ENCODE results near the gene FMNL2. TPM values are rescaled to one million over a fixed set of nuclear protein-coding genes. Genes with fewer than 3 reads are reported as not detected.
A peak's percentile ranks its signal among the peaks of the same experiment; 100 is the strongest.

The FMNL2 gene
- total and polyA plus RNA-seq, 2 of the 4 experiments (the other 2 are of a cell fraction) = 10.9 to 11.4 TPM

GRCh38 chr2:152513681-152514080 is 178.7 kb downstream of the FMNL2 start:
- no peak overlapping the region for H2BK5ac ChIP-seq (ENCODE audit: low read depth, low read length, poor library complexity, severe bottlenecking)
- intact Hi-C loops (cut with micrococcal nuclease) (no loop called here), in situ Hi-C loops (cut with MboI; ENCODE audit: low sequenced_read_pairs) (no loop called here), dilution Hi-C loops (cut with HindIII; ENCODE audit: low sequenced_read_pairs, unreplicated experiment) (no loop called here)
- no peaks in the 10 kb centered on the region for H3K36me3 ChIP-seq (ENCODE audit: control insufficient read depth, insufficient read depth, low read length)
- H2BK15ac ChIP-seq (ENCODE audit: low read depth, low read length) = no peak overlapping the region
- H4K20me1 ChIP-seq (ENCODE audit: insufficient read depth, low read length) = 0 out of 2 replicates have a peak, but pooled peaks cover 2% of the 10 kb centered on the region
- no peak overlapping the region for H2AK9ac ChIP-seq (replicated peaks; ENCODE audit: low read depth, low read length, poor library complexity)
- H3K4me3 ChIP-seq (ENCODE audit: insufficient read depth, low read depth, low read length) = no peak overlapping the region
- H3K23ac ChIP-seq (ENCODE audit: low read depth, low read length) = no peak overlapping the region
- no peak overlapping the region for H3K14ac ChIP-seq (replicated peaks; ENCODE audit: low read depth, low read length)
- ChIA-PET CTCF (interaction anchor here (0.6 kb wide), 1 partner anchor 133 kb away, joined by 5 read pairs; no protein-coding TSS in a partner anchor), POLR2A (ENCODE audit: unreplicated experiment) (no interaction called here)
- H3K27me3 ChIP-seq (ENCODE audit: control insufficient read depth, insufficient read depth, low read length) = no peaks in the 10 kb centered on the region
- no peak overlapping the region for H4K5ac ChIP-seq (ENCODE audit: low read depth, low read length)
- no peak overlapping the region for H3K4ac ChIP-seq (ENCODE audit: low read depth, low read length)
- H2AFZ ChIP-seq (replicated peaks; ENCODE audit: low read length, poor library complexity) = no peak overlapping the region
- no peak overlapping the region for H3K56ac ChIP-seq (ENCODE audit: extremely low read depth, insufficient read depth, low read length)
- peaks cover 3% of the 10 kb centered on the region for H3K4me1 ChIP-seq (ENCODE audit: control insufficient read depth, insufficient read depth, low read length)
- no peak for TF ChIP-seq RAD21 (IDR thresholded peaks at IDR 0.05; ENCODE audit: low read length)
- H3K9me1 ChIP-seq (ENCODE audit: insufficient read depth, low read length) = peaks cover 6% of the 10 kb centered on the region; the same call in 1 of the 2 replicates
- no peak overlapping the region for H2BK120ac ChIP-seq (ENCODE audit: low read depth, low read length)
- no peak; the same call in 1 of the 2 replicates for ATAC-seq (ENCODE audit: low read depth)
- no peaks in the 10 kb centered on the region for H3K9me3 ChIP-seq (ENCODE audit: control insufficient read depth, insufficient read depth, low read length)
- peaks cover 13 to 22% of the 10 kb centered on the region in 2 experiments; a peak in 3 of 4 replicates for H3K79me1 ChIP-seq (ENCODE audit: low read depth in 1 of 2, low read length in 2 of 2)
- no peak overlapping the region for H4K8ac ChIP-seq (ENCODE audit: low read depth in 2 of 2, low read length in 2 of 2)
- no peak overlapping the region for H4K91ac ChIP-seq (ENCODE audit: insufficient read depth, low read depth, low read length)
- peak; percentile 56 for DNase-seq
- H3K27ac ChIP-seq (ENCODE audit: insufficient read depth, low read length) = no peak overlapping the region
- H3K4me2 ChIP-seq (ENCODE audit: low read depth, low read length) = no peak overlapping the region; the same call in 1 of the 2 replicates
- no peak overlapping the region for H3K9ac ChIP-seq (ENCODE audit: low read depth, low read length)
- no TSS peak for BruUV-seq (replicated peaks)
- no peak overlapping the region for H2AK5ac ChIP-seq (ENCODE audit: low read depth, low read length)
- H2BK20ac ChIP-seq (ENCODE audit: low read depth, low read length) = no peak overlapping the region
- whole genome bisulfite sequencing, 2 experiments (ENCODE audit: extremely low coverage in 2 of 2, insufficient read length in 1 of 2) = no CpG with 5 or more reads among the region's 2 CpGs
- no peak overlapping the region for H3K18ac ChIP-seq (ENCODE audit: low read depth, low read length)

Data from IMR-90 (cell line).